Fibroblast of lung (primary cell): ENCODE measurements around the gene LAMC3. TPM values are rescaled to one million over a fixed set of nuclear protein-coding genes. Genes with fewer than 3 reads are reported as not detected.

ENCODE experiments used
- DNase-seq, 2 donors: peaks; one replicate each; pipeline versions ENCODE4 v3.0.0 to v3.0.0-alpha.2; 2010; ENCODE audit warnings: low read depth in 2 of 2
- H2AFZ ChIP-seq: 2 replicates; pipeline ENCODE4 v1.5.1; 2012; ENCODE audit warnings: low read length, control low read depth, inconsistent platforms
- H3K27ac ChIP-seq: 2 replicates; pipeline ENCODE4 v1.5.1; 2011; ENCODE audit warnings: low read length, control low read depth; ENCODE audit not compliant: insufficient read depth
- H3K27me3 ChIP-seq: 2 replicates; pipeline ENCODE4 v1.5.1; 2011; ENCODE audit warnings: mild to moderate bottlenecking, low read length; ENCODE audit not compliant: control insufficient read depth, insufficient read depth
- H3K36me3 ChIP-seq: 2 replicates; pipeline ENCODE4 v1.5.1; 2011; ENCODE audit warnings: low read length; ENCODE audit not compliant: control insufficient read depth, insufficient read depth
- H3K4me1 ChIP-seq: 2 replicates; pipeline ENCODE4 v1.5.1; 2011; ENCODE audit warnings: low read length; ENCODE audit not compliant: control insufficient read depth, insufficient read depth; ENCODE audit errors: extremely low read depth
- H3K4me2 ChIP-seq: 2 replicates; pipeline ENCODE4 v1.5.1; 2011; ENCODE audit warnings: low read length, control low read depth; ENCODE audit not compliant: insufficient read depth; ENCODE audit errors: extremely low read depth
- H3K4me3 ChIP-seq, 4 experiments: fragments of 200-600 bp in 1 of 4; sonication (generic) in 1 of 4; replicated peaks in 1 of 4; 2 replicates each; pipeline ENCODE4 v1.5.1; 2011 to 2016; ENCODE audit warnings: low read length in 4 of 4, low read depth in 3 of 4, mild to moderate bottlenecking in 3 of 4, control low read depth in 2 of 4, inconsistent platforms in 1 of 4, mixed read lengths in 1 of 4; ENCODE audit not compliant: insufficient read depth in 1 of 4; ENCODE audit errors: control extremely low read depth in 1 of 4
- H3K79me2 ChIP-seq: 2 replicates; pipeline ENCODE4 v1.5.1; 2012; ENCODE audit warnings: mild to moderate bottlenecking, low read length, inconsistent platforms; ENCODE audit not compliant: control insufficient read depth, insufficient read depth
- H3K9ac ChIP-seq: 2 replicates; pipeline ENCODE4 v1.5.1; 2011; ENCODE audit warnings: mild to moderate bottlenecking, low read length, control low read depth; ENCODE audit not compliant: insufficient read depth
- H3K9me3 ChIP-seq: 2 replicates; pipeline ENCODE4 v1.5.1; 2012; ENCODE audit warnings: low read depth, low read length; ENCODE audit not compliant: control insufficient read depth, insufficient read depth
- H4K20me1 ChIP-seq: 2 replicates; pipeline ENCODE4 v1.5.1; 2011; ENCODE audit warnings: low read length; ENCODE audit not compliant: control insufficient read depth, insufficient read depth; ENCODE audit errors: extremely low read depth
- EZH2 ChIP-seq: IDR thresholded peaks from 2 replicates; pipeline ENCODE4 v1.5.1; 2012; ENCODE audit warnings: low read length, control low read depth, mild to moderate bottlenecking; ENCODE audit errors: missing control alignments
- polyA plus RNA-seq, 2 donors: library from polyadenylated mRNA; depleted of rRNA in 1 of 2; stranded (reverse) in 1 of 2; unstranded in 1 of 2; fragments of >200 nt; gene quantifications; 2 replicates each; pipeline ENCODE4 v1.2.1, GENCODE V29; 2011 to 2012; ENCODE audit warnings: missing spikeins in 1 of 2
- total RNA-seq: library from RNA; depleted of rRNA; stranded (reverse); fragments of >200 nt; gene quantifications from 2 replicates; pipeline ENCODE4 v1.2.1, GENCODE V29; 2014
- TF ChIP-seq, protein P1 (sequence below), 2 donors: IDR thresholded peaks in 1 of 2; conservative IDR thresholded peaks in 1 of 2; 1 replicate in 1 of 2; 2 replicates in 1 of 2; pipeline ENCODE4 v1.5.1; 2011 to 2012; ENCODE audit warnings: low read length in 2 of 2, control low read depth in 1 of 2, inconsistent platforms in 1 of 2, low read depth in 1 of 2, mild to moderate bottlenecking in 1 of 2

The LAMC3 gene
- total and polyA plus RNA-seq, 2 donors (not counting 1 experiment from before 2014, with no cell fraction given) = 0.17 to 1.4 TPM

DNA sequence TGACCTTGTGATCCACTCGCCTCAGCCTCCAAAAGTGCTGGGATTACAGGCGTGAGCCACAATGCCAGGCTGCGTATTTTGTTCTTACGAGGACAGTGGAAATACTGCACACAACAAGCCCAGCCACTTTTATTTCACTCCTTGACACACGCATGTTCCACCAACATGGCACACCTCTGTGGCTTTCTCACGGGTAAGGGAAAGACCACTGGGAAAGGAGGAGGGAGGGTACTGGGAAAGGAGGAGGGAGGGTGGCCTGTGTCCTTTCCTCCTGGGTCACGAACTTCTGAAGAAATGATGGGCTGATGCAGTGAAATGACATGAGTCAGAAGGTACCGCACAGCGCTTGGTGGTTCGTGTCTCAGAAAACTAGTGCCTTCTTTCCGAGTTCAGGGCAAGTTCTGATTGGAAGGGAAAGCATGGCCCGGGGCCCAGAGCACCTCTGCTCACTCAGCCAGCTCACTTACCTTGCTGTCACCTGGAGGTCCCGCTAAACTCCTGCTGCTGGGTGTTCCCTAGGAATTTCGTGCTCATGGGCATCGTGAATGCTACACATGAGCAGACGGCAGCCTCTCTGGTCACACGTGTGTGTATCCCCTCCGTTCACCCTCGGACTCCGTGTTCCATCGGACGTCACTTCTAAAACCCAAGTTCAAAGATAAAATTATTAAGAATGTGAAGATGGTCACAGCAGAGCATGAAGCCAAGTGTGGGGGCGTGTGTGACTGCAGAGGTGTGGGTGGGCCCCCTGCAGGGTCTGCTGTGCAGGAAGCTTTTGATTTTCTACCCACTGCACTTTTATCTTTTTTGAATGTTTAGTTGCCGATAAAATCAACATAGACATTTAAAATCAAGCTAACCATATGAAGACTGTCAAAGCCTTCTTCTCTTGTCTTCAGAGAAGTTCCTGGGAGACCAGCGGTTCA is 42.9 kb downstream of the LAMC3 start:
- H4K20me1 ChIP-seq = no peaks in the 10 kb centered on the region
- no peak overlapping the region for H3K27ac ChIP-seq
- no peak overlapping the region for H3K9ac ChIP-seq
- H3K4me1 ChIP-seq = no peaks in the 10 kb centered on the region
- DNase-seq = no peak
- H3K36me3 ChIP-seq = no peaks in the 10 kb centered on the region
- no peak overlapping the region for H3K4me2 ChIP-seq
- no peak overlapping the region for H2AFZ ChIP-seq
- peaks cover 4% of the 10 kb centered on the region for H3K27me3 ChIP-seq
- TF ChIP-seq EZH2 = no peak
- TF ChIP-seq, protein P1, sequence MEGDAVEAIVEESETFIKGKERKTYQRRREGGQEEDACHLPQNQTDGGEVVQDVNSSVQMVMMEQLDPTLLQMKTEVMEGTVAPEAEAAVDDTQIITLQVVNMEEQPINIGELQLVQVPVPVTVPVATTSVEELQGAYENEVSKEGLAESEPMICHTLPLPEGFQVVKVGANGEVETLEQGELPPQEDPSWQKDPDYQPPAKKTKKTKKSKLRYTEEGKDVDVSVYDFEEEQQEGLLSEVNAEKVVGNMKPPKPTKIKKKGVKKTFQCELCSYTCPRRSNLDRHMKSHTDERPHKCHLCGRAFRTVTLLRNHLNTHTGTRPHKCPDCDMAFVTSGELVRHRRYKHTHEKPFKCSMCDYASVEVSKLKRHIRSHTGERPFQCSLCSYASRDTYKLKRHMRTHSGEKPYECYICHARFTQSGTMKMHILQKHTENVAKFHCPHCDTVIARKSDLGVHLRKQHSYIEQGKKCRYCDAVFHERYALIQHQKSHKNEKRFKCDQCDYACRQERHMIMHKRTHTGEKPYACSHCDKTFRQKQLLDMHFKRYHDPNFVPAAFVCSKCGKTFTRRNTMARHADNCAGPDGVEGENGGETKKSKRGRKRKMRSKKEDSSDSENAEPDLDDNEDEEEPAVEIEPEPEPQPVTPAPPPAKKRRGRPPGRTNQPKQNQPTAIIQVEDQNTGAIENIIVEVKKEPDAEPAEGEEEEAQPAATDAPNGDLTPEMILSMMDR (conservative IDR thresholded peaks at IDR 0.05 in 1 of 2, IDR thresholded peaks at IDR 0.05 in 1 of 2; ENCODE audit: low read depth in 1 of 2, low read length in 2 of 2) = no peak
- no peaks in the 10 kb centered on the region for H3K79me2 ChIP-seq
- no peaks in the 10 kb centered on the region for H3K9me3 ChIP-seq
- no peak overlapping the region for H3K4me3 ChIP-seq

DNA sequence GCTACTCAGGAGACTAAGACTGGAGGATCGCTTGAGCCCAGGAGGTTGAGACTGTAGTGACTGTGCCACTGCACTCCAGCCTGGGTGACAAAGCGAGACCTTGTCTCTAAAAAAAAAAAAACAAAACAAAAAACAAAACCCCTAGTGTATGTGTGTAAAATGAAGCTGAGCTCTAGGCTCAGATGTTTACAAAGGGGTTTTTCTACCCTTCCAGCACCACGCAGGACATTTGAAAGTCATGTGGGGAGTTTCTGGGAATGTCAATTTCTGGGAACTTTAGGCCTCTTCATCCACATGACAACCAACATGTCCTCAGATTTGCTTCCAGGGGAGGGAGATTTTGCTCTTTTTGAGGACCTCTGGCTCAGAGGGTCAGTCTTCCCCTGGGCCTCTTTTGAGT is 44.9 kb downstream of the LAMC3 start:
- Histone ChIP-seq H3K9me3 (no peaks in the 10 kb centered on the region), H3K4me3 (no peak overlapping the region), H3K79me2 (no peaks in the 10 kb centered on the region), H4K20me1 (no peaks in the 10 kb centered on the region), H3K27me3 (peaks cover 4% of the 10 kb centered on the region), H2AFZ (no peak overlapping the region), H3K4me1 (no peaks in the 10 kb centered on the region), H3K9ac (no peak overlapping the region), H3K4me2 (no peak overlapping the region), H3K27ac (no peak overlapping the region), H3K36me3 (no peaks in the 10 kb centered on the region)
- TF ChIP-seq, protein P1 (conservative IDR thresholded peaks at IDR 0.05 in 1 of 2, IDR thresholded peaks at IDR 0.05 in 1 of 2; ENCODE audit: low read depth in 1 of 2, low read length in 2 of 2) = no peak
- no peak for TF ChIP-seq EZH2
- no peak for DNase-seq

DNA sequence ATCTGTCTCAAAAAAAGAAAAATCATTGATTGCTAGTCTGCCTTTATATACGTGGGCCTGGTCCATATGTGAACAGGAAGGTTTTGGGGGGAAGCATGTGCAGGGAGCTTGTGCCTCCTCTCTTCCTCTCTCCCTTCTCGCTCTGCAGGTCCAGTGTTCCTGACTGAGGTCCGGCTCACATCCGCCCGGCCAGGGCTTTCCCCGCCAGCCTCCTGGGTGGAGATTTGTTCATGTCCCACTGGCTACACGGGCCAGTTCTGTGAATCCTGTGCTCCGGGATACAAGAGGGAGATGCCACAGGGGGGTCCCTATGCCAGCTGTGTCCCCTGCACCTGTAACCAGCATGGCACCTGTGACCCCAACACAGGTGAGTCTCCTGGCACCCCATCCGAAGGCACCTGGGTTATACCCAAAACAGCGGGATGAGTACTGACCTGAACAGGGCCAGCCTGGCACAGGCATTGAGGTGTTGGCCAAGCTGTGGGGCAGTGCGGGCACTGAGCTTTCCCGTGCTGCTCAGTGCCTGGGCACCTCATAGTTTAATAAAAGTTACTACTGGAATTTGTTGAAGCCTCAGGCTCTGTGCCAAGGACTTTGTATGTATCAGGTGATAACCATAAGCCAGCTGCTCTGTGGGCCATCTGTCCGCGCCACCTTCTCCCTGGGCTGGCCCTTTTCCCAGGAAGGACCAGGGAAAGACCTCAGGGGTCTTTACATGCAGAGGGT is 48.0 kb downstream of the LAMC3 start:
- Histone ChIP-seq H3K27ac (no peak overlapping the region), H3K79me2 (no peaks in the 10 kb centered on the region), H3K27me3 (peaks cover 2% of the 10 kb centered on the region), H3K4me1 (no peaks in the 10 kb centered on the region), H4K20me1 (no peaks in the 10 kb centered on the region), H3K4me2 (no peak overlapping the region), H2AFZ (no peak overlapping the region), H3K9ac (no peak overlapping the region), H3K9me3 (no peaks in the 10 kb centered on the region), H3K4me3 (no peak overlapping the region), H3K36me3 (no peaks in the 10 kb centered on the region)
- no peak for DNase-seq
- TF ChIP-seq, protein P1 (conservative IDR thresholded peaks at IDR 0.05 in 1 of 2, IDR thresholded peaks at IDR 0.05 in 1 of 2; ENCODE audit: low read depth in 1 of 2, low read length in 2 of 2) = no peak
- TF ChIP-seq EZH2 = no peak
